HFFc6 (cell line): ENCODE measurements around the gene MEGF10. TPM values are rescaled to one million over a fixed set of nuclear protein-coding genes. Genes with fewer than 3 reads are reported as not detected.

Experiments
- DNase-seq: peaks from one replicate; pipeline ENCODE4 v3.0.0-alpha.2; 2018
- H3K27ac Mint-ChIP-seq: 2 replicates; pipeline ENCODE4 v1.8.0; 2020; ENCODE audit warnings: mild to moderate bottlenecking, mixed read lengths
- H3K27me3 Mint-ChIP-seq: 2 replicates; pipeline ENCODE4 v1.8.0; 2021; ENCODE audit warnings: mild to moderate bottlenecking, moderate library complexity, mixed read lengths; ENCODE audit not compliant: insufficient read depth
- H3K36me3 Mint-ChIP-seq: 2 replicates; pipeline ENCODE4 v1.8.0; 2021; ENCODE audit warnings: low read depth, mixed read lengths
- H3K4me1 Mint-ChIP-seq: 2 replicates; pipeline ENCODE4 v1.8.0; 2020; ENCODE audit warnings: low read depth, mixed read lengths
- H3K4me3 Mint-ChIP-seq: 2 replicates; pipeline ENCODE4 v1.8.0; 2020; ENCODE audit warnings: mild to moderate bottlenecking, moderate library complexity, mixed read lengths
- H3K9me3 Mint-ChIP-seq: 2 replicates; pipeline ENCODE4 v1.8.0; 2020; ENCODE audit warnings: mild to moderate bottlenecking, mixed read lengths
- total RNA-seq, 6 experiments: library from RNA; stranded (reverse); fragmentation: NEBNext Ultra II Directional; extraction: Animal tissue kit (Norgen Biotek cat#: 25700); gene quantifications; 2 replicates in 1 of 6; 3 replicates in 5 of 6; pipeline ENCODE4 v1.2.3, GENCODE V29; 2021
- TF ChIP-seq, protein P1 (sequence below): fragments of 200-600 bp; sonication (generic); IDR thresholded peaks from 2 replicates; pipeline ENCODE4 v1.5.0; 2021; ENCODE audit warnings: antibody characterized with exemption, mild to moderate bottlenecking

The MEGF10 gene
- total RNA-seq, 6 experiments from 2014 or later: not detected

DNA sequence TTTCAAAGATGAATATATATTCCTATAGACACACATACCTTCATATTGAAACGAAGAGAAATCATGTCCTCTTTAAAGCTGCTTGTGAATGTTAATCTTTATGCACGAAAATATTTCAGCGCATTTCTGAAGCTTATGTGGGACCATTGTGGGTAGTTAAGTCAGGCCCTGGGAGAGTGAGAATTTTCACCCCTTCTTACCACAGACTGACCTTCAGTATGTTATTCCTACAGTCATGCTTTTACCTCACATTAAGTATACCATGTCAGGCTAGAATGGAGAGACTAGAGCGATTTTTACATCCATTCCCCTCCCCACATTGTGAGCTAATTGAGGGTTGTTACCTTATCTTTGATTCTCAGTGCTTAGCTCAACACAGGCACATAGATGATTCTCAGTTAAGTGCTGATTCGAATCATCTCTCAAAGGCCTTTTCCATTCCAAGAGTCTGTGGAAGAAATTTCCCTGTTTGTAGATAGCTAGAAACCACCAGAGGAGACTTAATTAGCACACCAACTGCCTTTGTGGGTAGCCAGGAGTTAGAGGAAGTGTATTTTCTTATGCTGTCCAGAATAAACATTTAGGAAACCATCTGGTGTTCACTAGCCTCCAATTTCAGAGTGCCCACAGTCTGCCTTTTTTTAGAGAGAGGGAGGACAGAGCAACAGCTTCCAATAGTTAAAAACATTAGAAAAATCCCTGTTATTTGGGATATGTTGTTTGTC, 110.5 kb downstream of the MEGF10 start:
- H3K9me3 Mint-ChIP-seq: no peaks in the 10 kb centered on the region
- H3K27ac Mint-ChIP-seq: no peak overlapping the region

GRCh38 chr5:127402361-127402760, 111.8 kb downstream of the MEGF10 start:
- Mint-ChIP-seq H3K4me3 (no peak overlapping the region), H3K27ac (no peak overlapping the region), H3K4me1 (no peaks in the 10 kb centered on the region), H3K9me3 (no peaks in the 10 kb centered on the region), H3K36me3 (no peaks in the 10 kb centered on the region), H3K27me3 (peaks cover 10% of the 10 kb centered on the region)
- TF ChIP-seq, protein P1, sequence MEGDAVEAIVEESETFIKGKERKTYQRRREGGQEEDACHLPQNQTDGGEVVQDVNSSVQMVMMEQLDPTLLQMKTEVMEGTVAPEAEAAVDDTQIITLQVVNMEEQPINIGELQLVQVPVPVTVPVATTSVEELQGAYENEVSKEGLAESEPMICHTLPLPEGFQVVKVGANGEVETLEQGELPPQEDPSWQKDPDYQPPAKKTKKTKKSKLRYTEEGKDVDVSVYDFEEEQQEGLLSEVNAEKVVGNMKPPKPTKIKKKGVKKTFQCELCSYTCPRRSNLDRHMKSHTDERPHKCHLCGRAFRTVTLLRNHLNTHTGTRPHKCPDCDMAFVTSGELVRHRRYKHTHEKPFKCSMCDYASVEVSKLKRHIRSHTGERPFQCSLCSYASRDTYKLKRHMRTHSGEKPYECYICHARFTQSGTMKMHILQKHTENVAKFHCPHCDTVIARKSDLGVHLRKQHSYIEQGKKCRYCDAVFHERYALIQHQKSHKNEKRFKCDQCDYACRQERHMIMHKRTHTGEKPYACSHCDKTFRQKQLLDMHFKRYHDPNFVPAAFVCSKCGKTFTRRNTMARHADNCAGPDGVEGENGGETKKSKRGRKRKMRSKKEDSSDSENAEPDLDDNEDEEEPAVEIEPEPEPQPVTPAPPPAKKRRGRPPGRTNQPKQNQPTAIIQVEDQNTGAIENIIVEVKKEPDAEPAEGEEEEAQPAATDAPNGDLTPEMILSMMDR: no peak
- DNase-seq: no peak

More for the DNA sequence above, 110.5 kb downstream of the MEGF10 start:
- Mint-ChIP-seq H3K27me3 (peaks cover 4% of the 10 kb centered on the region), H3K36me3 (no peaks in the 10 kb centered on the region), H3K4me3 (no peak overlapping the region), H3K4me1 (no peaks in the 10 kb centered on the region)
- TF ChIP-seq, protein P1: no peak
- DNase-seq: no peak

GRCh38 chr5:127404190-127404589, 113.6 kb downstream of the MEGF10 start:
- H3K4me3 Mint-ChIP-seq: no peak overlapping the region

DNA sequence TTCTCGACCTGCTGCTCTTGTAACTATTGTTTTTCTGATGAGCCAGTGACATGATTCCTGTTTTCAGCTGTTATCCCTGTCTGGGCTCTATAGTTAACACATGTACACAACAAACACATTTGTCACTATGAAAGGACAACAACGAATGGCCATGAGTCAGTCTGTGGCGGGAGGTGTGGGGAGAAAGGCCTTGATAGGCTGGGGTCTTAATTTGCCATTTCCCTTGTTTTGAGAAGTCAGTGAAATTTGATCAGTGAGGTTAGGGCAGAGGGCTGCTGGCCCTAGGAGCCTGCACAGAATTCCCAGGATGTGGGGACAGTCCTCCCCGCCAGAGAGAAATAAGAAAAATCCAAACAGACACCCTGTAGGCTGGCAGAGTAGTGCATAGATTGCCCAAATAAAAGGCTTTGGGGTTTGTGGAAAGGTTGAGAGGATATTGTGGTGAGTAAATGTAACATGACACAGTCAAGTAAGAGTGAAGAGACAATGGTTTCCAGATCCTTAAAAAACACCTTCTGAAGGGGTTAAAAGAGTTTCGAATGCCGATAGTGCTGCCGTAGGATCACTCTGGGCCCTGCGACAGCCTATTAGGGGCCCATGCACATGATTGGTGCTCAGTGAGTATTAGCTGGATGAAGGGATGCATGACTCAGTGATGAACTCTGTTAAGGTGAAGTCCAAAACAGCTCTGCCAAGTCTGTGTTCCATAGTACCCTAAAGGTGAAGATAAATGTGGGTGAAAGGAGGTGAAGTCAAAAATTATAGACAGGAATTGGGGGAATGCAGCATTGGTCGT, 115.9 kb downstream of the MEGF10 start:
- Mint-ChIP-seq H3K27ac (no peak overlapping the region), H3K4me3 (no peak overlapping the region), H3K9me3 (no peaks in the 10 kb centered on the region), H3K36me3 (no peaks in the 10 kb centered on the region), H3K27me3 (peaks cover 8% of the 10 kb centered on the region), H3K4me1 (peaks cover 8% of the 10 kb centered on the region; the same call in 1 of the 2 replicates)
- TF ChIP-seq, protein P1: no peak
- DNase-seq: no peak

More at GRCh38 chr5:127404190-127404589, 113.6 kb downstream of the MEGF10 start:
- Mint-ChIP-seq H3K27ac (no peak overlapping the region), H3K4me1 (peaks cover 3% of the 10 kb centered on the region; the same call in 1 of the 2 replicates), H3K9me3 (no peaks in the 10 kb centered on the region), H3K36me3 (no peaks in the 10 kb centered on the region), H3K27me3 (peaks cover 8% of the 10 kb centered on the region)
- no peak for DNase-seq
- TF ChIP-seq, protein P1: no peak

GRCh38 chr5:127409246-127409917, 118.8 kb downstream of the MEGF10 start:
- Mint-ChIP-seq H3K9me3 (no peaks in the 10 kb centered on the region), H3K27ac (no peak overlapping the region), H3K27me3 (peaks cover 5% of the 10 kb centered on the region), H3K4me3 (no peak overlapping the region; the same call in 1 of the 2 replicates), H3K36me3 (no peaks in the 10 kb centered on the region), H3K4me1 (peaks cover 8% of the 10 kb centered on the region; the same call in 1 of the 2 replicates)
- no peak for DNase-seq
- TF ChIP-seq, protein P1: no peak
